ENCODE results near the gene GRIK3.
"Not testable (repeated sequence)": the region's sequence is repeated elsewhere in the genome, so short reads cannot be mapped to it uniquely, and the experiment has no call there.

The GRIK3 gene

DNA sequence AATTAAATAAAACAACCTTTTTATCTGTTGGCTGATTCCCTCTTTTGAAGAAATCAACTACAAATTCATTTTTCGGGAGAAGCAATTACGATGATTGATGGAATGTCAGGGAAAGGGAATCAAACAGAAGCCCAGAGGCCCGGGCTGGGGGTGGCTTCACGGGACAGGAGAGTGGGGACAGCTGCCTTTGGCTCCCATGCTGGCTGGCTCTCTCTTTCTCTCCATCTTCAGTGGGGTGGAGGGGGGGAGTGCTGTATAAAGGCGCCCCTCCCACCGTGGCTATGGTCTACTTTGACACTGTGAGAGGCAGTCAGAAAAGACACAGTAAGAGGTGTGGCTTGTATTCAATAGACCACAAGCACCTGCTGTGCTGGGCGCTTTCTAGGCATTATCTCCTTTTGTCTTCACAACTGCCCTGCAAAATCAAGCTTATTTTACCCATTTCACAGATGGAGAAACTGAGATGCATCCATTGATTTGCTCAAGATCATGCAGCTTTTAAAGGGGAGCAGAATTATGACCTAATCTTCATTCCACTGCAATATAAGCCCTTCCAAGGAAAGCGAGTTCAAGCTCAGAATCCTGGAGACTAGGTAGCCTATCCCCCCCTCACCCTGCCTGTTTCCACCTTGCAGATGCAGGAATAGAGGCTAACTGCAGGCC is 92.9 kb downstream of the GRIK3 start:
- no peak for DNase-seq (ENCODE audit: low read depth)

GRCh38 chr1:36938819-36939218 is 95.5 kb downstream of the GRIK3 start:
- no peak for DNase-seq (ENCODE audit: low read depth)

DNA sequence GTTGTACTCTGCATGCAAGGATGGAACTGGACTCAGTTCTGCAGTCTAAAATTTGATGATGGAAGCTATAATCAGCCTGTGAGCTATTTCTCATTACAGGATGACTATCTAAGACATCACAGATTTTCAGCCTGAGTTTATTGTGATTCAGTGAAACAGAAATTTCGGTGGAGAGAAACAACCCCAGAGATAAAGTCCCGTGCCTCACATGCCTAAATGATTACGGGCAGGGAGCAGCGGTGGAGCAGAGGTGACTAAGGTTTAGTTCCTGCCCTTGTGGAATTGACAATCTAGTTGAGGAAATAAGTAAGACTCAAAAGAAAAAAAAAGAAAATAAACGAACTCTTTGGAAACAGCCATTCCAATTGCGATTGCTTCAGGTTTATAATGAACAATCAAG is 96.9 kb downstream of the GRIK3 start:
- no peak for DNase-seq (ENCODE audit: low read depth)

GRCh38 chr1:36934061-36934460 is 100.3 kb downstream of the GRIK3 start:
- DNase-seq (ENCODE audit: low read depth) = no peak

- DNase-seq (ENCODE audit: low read depth) = no peak
Observed at GRCh38 chr1:36927826-36928225, 106.5 kb downstream of the GRIK3 start.

DNA sequence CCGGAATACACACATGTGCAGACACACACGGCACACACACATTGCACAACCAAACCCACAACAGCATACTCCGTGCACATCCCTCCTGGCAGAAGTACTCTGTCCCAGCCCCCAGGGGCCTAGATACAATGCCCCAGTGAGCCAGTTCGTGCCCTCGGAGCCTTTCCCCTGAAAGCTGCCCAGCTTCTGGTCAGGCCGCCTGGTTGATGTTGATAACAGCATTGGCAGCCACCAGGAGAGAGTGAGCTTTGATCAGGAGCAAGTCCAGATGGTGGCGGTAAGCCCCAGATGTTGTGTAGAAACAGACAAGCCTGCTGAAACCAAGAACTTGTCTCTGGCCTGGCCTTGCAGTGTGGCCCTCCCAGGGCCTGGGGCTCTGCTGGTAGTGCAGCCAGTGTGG is 109.1 kb downstream of the GRIK3 start:
- no peak for DNase-seq (ENCODE audit: low read depth)

GRCh38 chr1:36924282-36924811 is 110.0 kb downstream of the GRIK3 start:
- no peak for DNase-seq (ENCODE audit: low read depth)

GRCh38 chr1:36922593-36923426 is 111.5 kb downstream of the GRIK3 start:
- DNase-seq (ENCODE audit: low read depth) = no peak

GRCh38 chr1:36922071-36922470 is 112.2 kb downstream of the GRIK3 start:
- no peak for DNase-seq (ENCODE audit: low read depth)

- no peak for DNase-seq (ENCODE audit: low read depth)
Observed at GRCh38 chr1:36920801-36921405, 113.4 kb downstream of the GRIK3 start.

GRCh38 chr1:36920371-36920770 is 113.9 kb downstream of the GRIK3 start:
- DNase-seq (ENCODE audit: low read depth) = no peak

- DNase-seq (ENCODE audit: low read depth) = no peak
Observed at GRCh38 chr1:36919491-36920145, 114.7 kb downstream of the GRIK3 start.

- DNase-seq (ENCODE audit: low read depth) = no peak
Observed at GRCh38 chr1:36918604-36919003, 115.7 kb downstream of the GRIK3 start.

DNA sequence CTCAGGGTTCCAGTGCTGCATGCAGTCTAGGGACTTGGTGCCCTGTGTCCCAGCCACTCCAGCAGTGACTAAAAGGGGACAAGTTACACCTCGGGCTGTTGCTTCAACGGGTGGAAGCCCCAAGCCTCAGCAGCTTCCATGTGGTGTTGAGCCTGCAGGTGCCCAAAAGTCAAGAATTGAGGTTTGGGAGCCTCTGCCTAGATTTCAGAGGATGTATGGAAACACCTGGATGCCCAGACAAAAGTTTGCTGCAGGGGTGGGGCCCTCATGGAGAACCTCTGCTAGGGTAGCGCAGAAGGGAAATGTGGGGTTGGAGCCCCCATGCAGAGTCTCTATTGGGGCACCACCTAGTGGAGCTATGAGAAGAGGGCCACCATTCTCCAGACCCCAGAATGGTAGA is 117.8 kb downstream of the GRIK3 start:
- not testable (repeated sequence) for DNase-seq (ENCODE audit: low read depth)

DNA sequence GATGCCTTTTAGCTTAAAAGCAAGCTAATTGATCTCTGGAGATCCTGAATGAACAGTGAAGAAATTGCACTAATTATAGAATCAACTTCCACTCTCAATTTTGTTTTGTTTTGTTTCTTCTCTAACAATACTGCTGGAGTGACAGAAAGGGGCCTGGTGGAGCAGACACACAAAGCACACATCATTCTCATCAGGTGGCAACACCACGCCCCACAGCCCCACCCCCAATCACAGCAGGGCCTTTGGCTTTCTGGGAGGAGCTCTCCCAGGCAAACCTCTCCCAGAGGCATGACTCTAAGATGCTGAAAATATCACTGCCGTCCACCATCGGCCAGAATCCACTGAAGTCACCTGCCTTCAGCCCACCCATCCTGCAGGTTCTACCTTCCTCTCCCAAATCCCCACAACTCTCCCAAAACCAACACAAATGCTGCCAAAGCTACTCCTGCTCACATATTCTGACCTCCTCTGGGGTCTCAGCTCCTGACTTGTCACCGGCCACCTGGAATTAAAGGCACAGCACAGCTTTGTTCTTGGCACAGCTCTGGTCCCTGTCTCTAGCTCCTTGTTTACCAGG is 120.7 kb downstream of the GRIK3 start:
- DNase-seq (ENCODE audit: low read depth) = no peak

- DNase-seq (ENCODE audit: low read depth) = no peak
Observed at GRCh38 chr1:36913016-36913415, 121.3 kb downstream of the GRIK3 start.

DNA sequence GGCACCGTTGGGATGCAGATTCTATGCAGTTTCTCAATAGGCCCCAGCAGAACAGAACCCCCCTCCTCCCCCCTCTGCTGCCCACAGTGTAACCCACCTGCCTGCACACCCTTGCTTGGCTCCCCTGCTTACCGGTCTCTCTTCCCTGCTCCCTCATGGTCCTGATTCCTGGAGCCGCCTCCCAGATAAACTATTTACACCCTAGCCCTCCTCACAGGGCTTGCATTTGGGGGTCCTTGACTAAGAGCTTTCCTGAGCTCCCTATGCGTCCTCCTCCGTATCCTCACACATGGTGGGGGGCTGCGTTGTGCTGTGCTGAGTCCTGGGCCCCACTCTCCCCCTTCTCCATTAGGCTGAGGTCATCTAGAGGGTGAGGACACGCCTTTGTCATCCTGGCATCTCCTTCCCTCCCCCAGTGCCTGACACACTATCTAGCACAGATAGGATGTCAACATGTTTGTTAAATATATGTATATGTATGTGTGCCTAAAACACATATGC is 121.9 kb downstream of the GRIK3 start:
- no peak for DNase-seq (ENCODE audit: low read depth)

DNA sequence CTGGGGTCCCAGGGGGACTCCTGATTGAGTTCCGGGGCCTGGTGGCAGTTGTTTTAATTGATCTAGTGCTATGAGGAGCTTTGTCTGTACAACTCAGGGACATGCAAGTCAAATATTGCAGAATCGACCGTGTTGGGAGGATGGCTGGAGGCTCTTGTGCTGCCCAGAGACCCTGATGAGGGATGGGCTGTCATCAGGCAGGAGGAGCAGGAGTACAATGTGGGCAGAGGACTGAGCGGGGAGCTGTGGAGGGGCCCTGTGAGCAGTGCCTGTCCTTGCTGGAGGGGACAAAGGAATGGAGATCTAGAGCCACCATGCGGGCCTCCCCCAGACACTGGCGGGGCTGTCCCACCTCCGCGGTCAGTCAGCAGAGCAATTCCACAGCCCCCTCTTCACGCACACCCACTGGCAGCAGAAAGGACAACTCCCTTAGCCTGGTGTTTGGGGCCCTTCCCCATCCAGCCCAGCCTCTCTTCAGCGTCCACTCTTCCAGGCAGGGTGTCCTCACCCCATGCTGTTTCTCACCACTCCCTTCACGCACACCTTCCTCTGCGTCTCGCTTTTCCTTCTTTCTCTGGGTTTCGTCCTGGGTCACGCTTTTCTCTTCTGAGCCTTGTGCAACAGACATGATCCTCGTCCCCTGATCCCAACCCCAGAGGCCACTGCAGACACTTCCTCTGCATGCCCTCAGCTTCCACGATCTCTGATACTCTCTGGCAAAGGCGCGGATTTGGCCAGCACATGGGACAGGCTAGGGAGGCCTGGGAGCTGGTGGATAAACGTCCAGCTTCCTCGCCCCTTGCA is 122.6 kb downstream of the GRIK3 start:
- no peak for DNase-seq (ENCODE audit: low read depth)

DNA sequence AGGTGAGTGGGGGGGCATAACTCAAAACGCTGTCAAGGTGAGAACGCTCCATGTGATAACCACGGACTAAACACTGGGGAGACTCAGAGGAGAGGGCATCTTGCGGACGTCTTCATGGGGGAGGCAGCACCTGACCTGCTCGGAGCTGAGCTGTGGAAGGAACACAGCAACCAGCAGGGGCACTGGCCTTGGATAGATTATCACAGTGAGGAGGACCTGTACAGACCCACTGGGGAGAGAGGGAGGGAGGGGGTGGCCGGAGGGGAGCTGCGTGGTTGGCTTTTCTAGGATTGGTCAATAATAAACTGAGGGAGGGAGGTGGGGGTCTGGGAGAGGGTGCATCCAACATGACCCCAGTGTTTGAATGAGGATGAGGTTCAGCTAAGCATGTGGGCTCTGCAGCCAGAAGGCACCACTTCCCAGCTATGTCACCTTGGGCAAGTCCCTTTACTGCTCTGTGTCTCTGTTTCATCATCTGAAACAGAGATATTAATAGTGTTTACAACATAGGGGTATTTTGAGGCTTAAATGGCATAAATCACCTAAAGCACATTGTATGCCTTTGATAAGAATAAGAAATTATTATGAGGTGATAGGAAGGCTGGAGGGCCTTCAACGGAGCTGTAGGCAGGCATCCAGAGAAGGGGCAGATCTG is 123.3 kb downstream of the GRIK3 start:
- no peak for DNase-seq (ENCODE audit: low read depth)

DNA sequence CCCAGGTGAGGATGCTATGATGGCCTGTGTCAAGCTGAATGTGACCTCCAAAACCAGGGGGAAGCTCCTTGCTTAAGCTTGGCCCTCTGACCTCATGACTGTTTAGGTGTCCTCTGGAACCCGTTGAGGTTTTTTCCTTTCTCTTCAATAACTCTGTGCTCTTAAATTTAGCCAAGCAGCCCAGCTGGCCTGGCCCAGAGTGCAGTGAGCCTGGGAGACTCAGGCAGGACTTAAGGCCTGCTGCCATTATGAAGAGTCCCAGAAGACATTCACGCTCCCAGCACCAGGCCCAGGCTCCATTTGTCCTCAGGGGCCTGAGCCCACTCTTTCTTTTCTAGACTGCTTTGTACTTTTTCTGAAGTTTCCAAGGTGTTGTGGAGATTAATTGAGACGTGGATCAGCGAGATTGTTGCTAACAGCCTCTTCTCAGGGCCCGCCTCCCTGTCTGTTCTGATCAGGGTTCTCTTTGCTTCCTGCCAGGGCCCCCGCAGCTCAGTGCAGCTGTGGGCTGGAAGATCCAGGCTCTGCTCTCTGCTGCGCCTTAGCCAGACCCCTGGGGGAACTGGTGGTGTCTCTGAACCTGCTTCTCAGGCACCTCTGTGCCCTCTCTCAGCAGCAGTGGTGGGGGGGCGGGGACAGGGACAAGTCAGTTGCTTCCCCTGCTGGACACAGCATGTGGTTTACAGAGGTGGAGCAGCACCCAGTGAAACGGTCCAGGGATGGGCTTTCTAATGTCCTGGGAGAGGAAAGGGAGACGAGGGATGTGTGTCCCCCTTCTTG is 124.2 kb downstream of the GRIK3 start:
- no peak for DNase-seq (ENCODE audit: low read depth)
